RWPE2 (cell line): ENCODE results near the gene ADK.

ENCODE experiments used
- ATAC-seq: fragments of 200-7000 bp; cut with Tn5 transposase; 3 replicates; pipeline ENCODE4 v1.9.1; 2021; ENCODE audit warnings: low read depth
- DNase-seq: peaks from one replicate; pipeline ENCODE4 v3.0.0-alpha.2; 2020; ENCODE audit warnings: low spot score
- H3K27ac ChIP-seq: fragments of 450-650 bp; 2 replicates; pipeline ENCODE4 v1.5.1; 2017; ENCODE audit warnings: mild to moderate bottlenecking; ENCODE audit not compliant: poor library complexity, severe bottlenecking
- H3K27me3 ChIP-seq: fragments of 250-450 bp; sonication (Bioruptor Pico); 2 replicates; pipeline ENCODE4 v1.5.1; 2021; ENCODE audit warnings: mild to moderate bottlenecking, moderate library complexity; ENCODE audit not compliant: insufficient read depth, poor library complexity, severe bottlenecking
- H3K36me3 ChIP-seq: fragments of 250-450 bp; sonication (Bioruptor Pico); 2 replicates; pipeline ENCODE4 v1.5.1; 2020; ENCODE audit warnings: low read depth, mild to moderate bottlenecking, moderate library complexity
- H3K4me1 ChIP-seq: fragments of 250-450 bp; sonication (Bioruptor Pico); 2 replicates; pipeline ENCODE4 v1.5.1; 2021; ENCODE audit warnings: mild to moderate bottlenecking, moderate library complexity; ENCODE audit not compliant: insufficient read depth, poor library complexity, severe bottlenecking
- H3K4me3 ChIP-seq: fragments of 250-450 bp; sonication (Bioruptor Pico); 2 replicates; pipeline ENCODE4 v1.5.1; 2021; ENCODE audit warnings: mild to moderate bottlenecking, moderate library complexity; ENCODE audit not compliant: severe bottlenecking
- H3K9me3 ChIP-seq: fragments of 250-450 bp; sonication (Bioruptor Pico); 2 replicates; pipeline ENCODE4 v1.5.1; 2021; ENCODE audit warnings: mild to moderate bottlenecking, moderate library complexity; ENCODE audit not compliant: severe bottlenecking
- CTCF ChIP-seq: fragments of 450-650 bp; IDR thresholded peaks from one replicate; pipeline ENCODE4 v1.5.1; 2017; ENCODE audit warnings: mild to moderate bottlenecking, moderate library complexity; ENCODE audit not compliant: poor library complexity, severe bottlenecking

The ADK gene

GRCh38 chr10:74194999-74195398 is 44.0 kb downstream of the ADK start:
- TF ChIP-seq CTCF, result no peak
- Histone ChIP-seq H3K9me3 (no peaks in the 10 kb centered on the region), H3K27ac (peak overlapping the region; percentile 100), H3K4me1 (peaks cover 62% of the 10 kb centered on the region), H3K27me3 (no peaks in the 10 kb centered on the region), H3K4me3 (no peak overlapping the region), H3K36me3 (0 out of 2 replicates have a peak, but pooled peaks cover 9% of the 10 kb centered on the region)
- no peak for DNase-seq
- no peak for ATAC-seq

DNA sequence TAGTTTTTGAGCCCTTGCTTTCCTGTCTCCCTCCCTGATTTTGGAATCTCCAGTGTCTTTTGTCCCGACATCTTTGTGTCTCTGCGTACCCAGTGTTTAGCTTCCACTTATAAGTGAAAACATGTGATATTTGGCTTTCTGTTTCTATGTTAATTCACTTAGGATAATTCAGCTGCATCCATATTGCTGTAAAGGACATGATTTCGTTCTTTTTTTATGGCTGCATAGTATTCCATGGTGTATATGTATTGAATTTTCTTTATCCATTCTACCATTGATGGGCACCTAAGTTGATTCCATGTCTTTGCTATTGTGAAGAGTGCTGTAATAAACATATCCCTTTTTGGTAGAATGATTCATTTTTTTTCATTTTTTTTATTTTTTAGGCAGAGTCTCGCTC is 48.3 kb downstream of the ADK start:
- DNase-seq, result no peak
- no peak overlapping the region for H3K4me3 ChIP-seq
- H3K9me3 ChIP-seq, result no peaks in the 10 kb centered on the region
- H3K27ac ChIP-seq, result no peak overlapping the region
- H3K27me3 ChIP-seq, result no peaks in the 10 kb centered on the region
- peaks cover 46% of the 10 kb centered on the region for H3K36me3 ChIP-seq
- TF ChIP-seq CTCF, result no peak
- H3K4me1 ChIP-seq, result peaks cover 25% of the 10 kb centered on the region
- no peak for ATAC-seq

DNA sequence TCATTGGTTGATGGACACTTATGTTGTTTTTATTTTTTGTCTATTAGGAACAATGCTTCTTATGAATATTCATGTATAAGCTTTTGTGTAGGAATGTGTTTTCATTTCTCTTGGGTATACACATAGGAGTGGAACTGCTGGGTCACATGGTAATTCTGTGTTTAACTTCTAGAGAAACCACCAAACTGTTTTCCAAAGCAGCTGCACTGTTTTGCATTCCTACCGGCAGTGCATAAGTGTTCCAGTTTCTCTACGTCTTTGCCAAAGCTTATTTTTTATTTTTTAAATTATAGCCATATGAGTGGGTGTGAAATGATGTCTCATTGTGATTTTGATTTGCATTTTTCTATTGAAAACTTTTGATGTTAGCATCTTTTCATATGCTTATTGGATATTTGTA is 51.3 kb downstream of the ADK start:
- H3K4me3 ChIP-seq, result no peak overlapping the region
- H3K27me3 ChIP-seq, result no peaks in the 10 kb centered on the region
- TF ChIP-seq CTCF, result no peak
- DNase-seq (no peak), ATAC-seq (no peak)
- peaks cover 60% of the 10 kb centered on the region for H3K36me3 ChIP-seq
- H3K9me3 ChIP-seq, result no peaks in the 10 kb centered on the region
- H3K4me1 ChIP-seq, result peaks cover 7% of the 10 kb centered on the region
- H3K27ac ChIP-seq, result no peak overlapping the region

DNA sequence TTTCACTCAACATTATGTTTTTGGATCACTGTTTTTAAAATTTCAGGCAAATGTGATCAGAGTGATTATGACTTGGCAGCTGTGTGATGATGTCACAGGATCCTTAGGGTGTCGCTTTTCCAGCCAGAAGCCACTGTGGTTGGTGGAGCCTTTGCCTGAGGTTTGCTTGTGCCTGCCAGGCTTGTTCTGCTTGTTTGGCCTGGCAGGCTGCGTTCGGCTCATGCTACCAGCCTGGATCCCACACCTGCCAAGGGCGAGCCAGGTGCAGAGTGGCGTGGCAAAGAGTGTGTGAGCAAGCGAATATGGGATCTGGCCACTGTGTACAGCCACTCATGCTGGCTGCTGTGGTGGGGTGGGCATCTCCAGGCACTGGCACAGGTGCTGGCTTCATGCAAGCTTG is 55.7 kb downstream of the ADK start:
- no peak for TF ChIP-seq CTCF
- Histone ChIP-seq H3K36me3 (peaks cover 42% of the 10 kb centered on the region), H3K27me3 (no peaks in the 10 kb centered on the region), H3K27ac (peak overlapping the region; percentile 6), H3K4me3 (no peak overlapping the region), H3K4me1 (peaks cover 10% of the 10 kb centered on the region), H3K9me3 (no peaks in the 10 kb centered on the region)
- DNase-seq, result no peak
- no peak for ATAC-seq

DNA sequence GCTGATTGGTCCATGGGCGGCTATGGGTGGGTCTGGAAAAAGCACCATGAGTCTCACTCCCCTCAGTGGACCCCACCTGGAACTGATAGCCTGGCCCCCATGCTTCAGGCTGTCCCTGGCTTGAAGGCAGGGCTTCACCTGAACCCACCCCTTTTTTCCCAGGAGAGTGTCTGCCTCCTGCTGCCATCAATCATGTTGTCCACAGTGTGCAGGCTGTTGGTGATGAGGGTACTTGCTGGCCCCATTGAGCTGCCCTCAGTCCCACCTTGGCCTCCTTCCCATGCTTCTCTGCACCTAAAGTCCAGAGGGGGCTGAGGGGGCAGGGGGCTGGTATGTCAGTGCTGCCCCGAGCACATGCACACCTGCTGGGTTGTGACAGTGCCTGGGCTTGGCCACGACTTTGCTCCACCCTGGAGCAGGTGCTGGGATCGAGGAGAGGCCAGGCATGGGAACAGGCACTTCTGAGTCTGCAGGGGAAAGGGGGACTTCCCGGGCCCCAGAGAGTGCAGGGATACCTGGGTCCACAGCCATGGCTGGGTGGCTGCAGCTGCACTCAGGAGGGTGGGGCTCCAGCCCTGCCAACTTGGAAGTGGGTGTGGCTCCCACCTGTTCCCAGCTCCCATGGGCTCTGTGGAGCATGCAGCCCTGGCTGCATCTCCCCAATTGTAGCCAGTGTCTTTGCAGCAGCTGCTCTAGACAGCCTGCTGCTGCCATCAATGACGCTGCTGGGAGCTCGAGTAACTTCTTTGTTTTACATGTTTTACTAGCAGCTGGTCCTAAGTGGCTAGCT is 56.9 kb downstream of the ADK start:
- Histone ChIP-seq H3K4me1 (peaks cover 10% of the 10 kb centered on the region), H3K36me3 (peaks cover 34% of the 10 kb centered on the region), H3K4me3 (no peak overlapping the region), H3K9me3 (no peaks in the 10 kb centered on the region), H3K27me3 (no peaks in the 10 kb centered on the region), H3K27ac (no peak overlapping the region)
- no peak for DNase-seq
- peak; percentile 58 for ATAC-seq
- no peak for TF ChIP-seq CTCF
